CD14-positive monocyte (primary cell): ENCODE results near the gene MAS1. TPM values are rescaled to one million over a fixed set of nuclear protein-coding genes. Genes with fewer than 3 reads are reported as not detected.

ENCODE experiments used
- DNase-seq, 3 donors: peaks; one replicate each; pipeline ENCODE4 v3.0.0-alpha.2; 2011 to 2022
- H2AFZ ChIP-seq: 2 replicates; pipeline ENCODE4 v1.6.0; 2012; ENCODE audit warnings: mild to moderate bottlenecking, low read depth, low read length, inconsistent platforms; ENCODE audit not compliant: insufficient read depth, poor library complexity, severe bottlenecking
- H3K27ac ChIP-seq, 2 donors: 1 replicate in 1 of 2; 2 replicates in 1 of 2; pipeline ENCODE4 v1.5.1; 2012 to 2013; ENCODE audit warnings: low read length in 2 of 2, control low read depth in 1 of 2, inconsistent platforms in 1 of 2, low read depth in 1 of 2, mild to moderate bottlenecking in 1 of 2
- H3K27me3 ChIP-seq, 2 donors: one replicate each; pipeline versions ENCODE4 v1.6.0 to v1.6.1; 2011 to 2013; ENCODE audit warnings: low read length in 2 of 2; ENCODE audit not compliant: control insufficient read depth in 2 of 2, insufficient read depth in 2 of 2
- H3K36me3 ChIP-seq, 2 donors: replicated peaks in 1 of 2; 1 replicate in 1 of 2; 2 replicates in 1 of 2; pipeline versions ENCODE4 v1.5.1 to v1.6.1; 2012 to 2013; ENCODE audit warnings: low read length in 2 of 2, control low read depth in 1 of 2, inconsistent platforms in 1 of 2, mild to moderate bottlenecking in 1 of 2; ENCODE audit not compliant: insufficient read depth in 2 of 2, control insufficient read depth in 1 of 2
- H3K4me1 ChIP-seq, 2 donors: 1 replicate in 1 of 2; 2 replicates in 1 of 2; pipeline versions ENCODE4 v1.5.1 to v1.6.1; 2012 to 2013; ENCODE audit warnings: low read length in 2 of 2, control low read depth in 1 of 2, inconsistent platforms in 1 of 2, mild to moderate bottlenecking in 1 of 2, moderate library complexity in 1 of 2; ENCODE audit not compliant: insufficient read depth in 2 of 2, control insufficient read depth in 1 of 2
- H3K4me2 ChIP-seq: replicated peaks from 2 replicates; pipeline ENCODE3; 2012; ENCODE audit warnings: low read length, moderate library complexity, mild to moderate bottlenecking; ENCODE audit not compliant: poor library complexity, severe bottlenecking; ENCODE audit errors: extremely low read depth
- H3K4me3 ChIP-seq, 3 experiments: fragments of 200-600 bp in 1 of 3; sonication (generic) in 1 of 3; replicated peaks in 1 of 3; 1 replicate in 2 of 3; 2 replicates in 1 of 3; pipeline ENCODE4 v1.5.1; 2011 to 2013; ENCODE audit warnings: low read length in 3 of 3, mild to moderate bottlenecking in 3 of 3, control low read depth in 2 of 3, low read depth in 2 of 3, inconsistent platforms in 1 of 3, moderate library complexity in 1 of 3
- H3K79me2 ChIP-seq: 2 replicates; pipeline ENCODE4 v1.6.0; 2012; ENCODE audit warnings: mild to moderate bottlenecking, control low read depth, inconsistent platforms, low read length, moderate library complexity; ENCODE audit not compliant: insufficient read depth
- H3K9ac ChIP-seq: 2 replicates; pipeline ENCODE4 v1.6.0; 2017; ENCODE audit warnings: low read length, mild to moderate bottlenecking; ENCODE audit not compliant: insufficient read depth, poor library complexity, severe bottlenecking
- H3K9me3 ChIP-seq, 2 donors: replicated peaks in 1 of 2; 1 replicate in 1 of 2; 2 replicates in 1 of 2; pipeline versions ENCODE4 v1.5.1 to v1.6.1; 2012 to 2013; ENCODE audit warnings: low read length in 2 of 2, control low read depth in 1 of 2; ENCODE audit not compliant: control insufficient read depth in 1 of 2, insufficient read depth in 1 of 2
- H4K20me1 ChIP-seq: 2 replicates; pipeline ENCODE4 v1.6.0; 2012; ENCODE audit warnings: mild to moderate bottlenecking, low read length, control low read depth, moderate library complexity; ENCODE audit not compliant: insufficient read depth
- H3K27ac Mint-ChIP-seq, 7 donors: one replicate each; pipeline ENCODE4 v1.8.0; 2020; ENCODE audit warnings: mild to moderate bottlenecking in 7 of 7, mixed read lengths in 7 of 7, moderate library complexity in 6 of 7, inconsistent platforms in 2 of 7
- H3K27me3 Mint-ChIP-seq, 3 donors: one replicate each; pipeline ENCODE4 v1.8.0; 2021 to 2022; ENCODE audit warnings: low read depth in 3 of 3, mild to moderate bottlenecking in 3 of 3, mixed read lengths in 3 of 3, moderate library complexity in 3 of 3, inconsistent platforms in 1 of 3
- H3K36me3 Mint-ChIP-seq, 2 donors: one replicate each; pipeline ENCODE4 v1.8.0; 2020; ENCODE audit warnings: mixed read lengths in 2 of 2, inconsistent platforms in 1 of 2, mild to moderate bottlenecking in 1 of 2
- H3K4me1 Mint-ChIP-seq: one replicate; pipeline ENCODE4 v1.8.0; 2020; ENCODE audit warnings: mild to moderate bottlenecking, mixed read lengths
- H3K4me3 Mint-ChIP-seq, 2 donors: one replicate each; pipeline ENCODE4 v1.8.0; 2020; ENCODE audit warnings: mild to moderate bottlenecking in 2 of 2, mixed read lengths in 2 of 2, moderate library complexity in 1 of 2
- H3K9me3 Mint-ChIP-seq, 7 donors: one replicate each; pipeline ENCODE4 v1.8.0; 2020 to 2022; ENCODE audit warnings: mixed read lengths in 7 of 7, mild to moderate bottlenecking in 6 of 7, moderate library complexity in 6 of 7, inconsistent platforms in 2 of 7
- CTCF ChIP-seq: fragments of 200-600 bp; IDR thresholded peaks from one replicate; pipeline ENCODE4 v1.8.0; 2022; ENCODE audit warnings: antibody characterized with exemption, mild to moderate bottlenecking
- WGBS: methylation state at CpG from one replicate; pipeline ENCODE4 v1.1.5; 2013; ENCODE audit warnings: missing lambda C conversion rate; ENCODE audit not compliant: insufficient coverage; 5-methylcytosine and 5-hydroxymethylcytosine counted together
- intact Hi-C, 2 donors: fragments of 100-400 bp; cut with micrococcal nuclease; formaldehyde crosslinking; loops; one replicate each; pipeline versions ENCODE4 v1.15.0 to v1.15.1; 2023
- polyA plus RNA-seq, 3 donors: library from polyadenylated mRNA; depleted of rRNA in 1 of 3; unstranded in 2 of 3; stranded (reverse) in 1 of 3; fragments of 300-500 nt in 2 of 3; fragments of >200 nt in 1 of 3; fragmentation: Illumina TruSeq in 2 of 3; gene quantifications; 1 replicate in 2 of 3; 2 replicates in 1 of 3; pipeline ENCODE4 v1.2.3, GENCODE V29; 2012 to 2021

The MAS1 gene
- polyA plus RNA-seq, 3 donors = not detected

- Histone ChIP-seq H3K4me3 (no peak overlapping the region), H3K27me3 (peaks cover 22 to 26% of the 10 kb centered on the region in 2 donors), H3K27ac (no peak overlapping the region), H3K79me2 (no peaks in the 10 kb centered on the region), H3K36me3 (no peaks in the 10 kb centered on the region), H3K4me2 (no peak overlapping the region), H3K9me3 (no peaks in the 10 kb centered on the region), H3K4me1 (peaks cover 4% of the 10 kb centered on the region in 2 donors), H3K9ac (no peak overlapping the region), H2AFZ (no peak overlapping the region), H4K20me1 (no peaks in the 10 kb centered on the region)
- 96% methylated on average over 5 of the region's 6 CpGs for WGBS
- Mint-ChIP-seq H3K9me3 (peaks cover 2 to 5% (median 4%) of the 10 kb centered on the region in 7 donors), H3K27ac (no peak overlapping the region), H3K4me3 (peak overlapping the region in 1 of 2 donors; percentile 3), H3K36me3 (no peaks in the 10 kb centered on the region), H3K4me1 (peaks cover 3% of the 10 kb centered on the region), H3K27me3 (peaks cover 23 to 54% (median 26%) of the 10 kb centered on the region in 3 donors)
- intact Hi-C loops = no loop called here
- DNase-seq = no peak
- TF ChIP-seq CTCF = no peak
Measured at GRCh38 chr6:159913862-159914564, 23.2 kb downstream of the MAS1 start.

- H3K4me3 ChIP-seq = no peak overlapping the region
- intact Hi-C loops = no loop called here
- no peak for TF ChIP-seq CTCF
- H3K9me3 ChIP-seq = no peaks in the 10 kb centered on the region
- H4K20me1 ChIP-seq = no peaks in the 10 kb centered on the region
- no peaks in the 10 kb centered on the region for H3K79me2 ChIP-seq
- H2AFZ ChIP-seq = no peak overlapping the region
- no peak overlapping the region for H3K4me3 Mint-ChIP-seq
- H3K27ac ChIP-seq = no peak overlapping the region
- no peak overlapping the region for H3K27ac Mint-ChIP-seq
- H3K9me3 Mint-ChIP-seq = peaks cover 2 to 5% (median 4%) of the 10 kb centered on the region in 7 donors
- H3K36me3 ChIP-seq = no peaks in the 10 kb centered on the region
- 91% methylated on average over 2 of the region's 3 CpGs for WGBS
- no peaks in the 10 kb centered on the region for H3K4me1 ChIP-seq
- H3K36me3 Mint-ChIP-seq = no peaks in the 10 kb centered on the region
- H3K27me3 ChIP-seq = peaks cover 18 to 23% of the 10 kb centered on the region in 2 donors
- H3K9ac ChIP-seq = no peak overlapping the region
- H3K4me1 Mint-ChIP-seq = peaks cover 2% of the 10 kb centered on the region
- no peak for DNase-seq
- no peak overlapping the region for H3K4me2 ChIP-seq
- peaks cover 25 to 49% (median 26%) of the 10 kb centered on the region in 3 donors for H3K27me3 Mint-ChIP-seq
Measured at GRCh38 chr6:159914565-159914923, 23.8 kb downstream of the MAS1 start.
